Astrocyte (in vitro differentiated cells and primary cell): ENCODE measurements around the gene PSMC3IP.

Source experiments
- EZH2 ChIP-seq: IDR thresholded peaks from 2 replicates; pipeline ENCODE4 v1.6.1; 2012; ENCODE audit warnings: mild to moderate bottlenecking, low read length, inconsistent platforms; ENCODE audit not compliant: insufficient read depth
- TF ChIP-seq, protein P1 (sequence below): IDR thresholded peaks from 2 replicates; pipeline ENCODE4 v1.5.1; 2011; ENCODE audit warnings: low read depth, mild to moderate bottlenecking, inconsistent platforms, low read length, moderate library complexity; ENCODE audit not compliant: insufficient read depth

- no peak for TF ChIP-seq EZH2
- TF ChIP-seq, protein P1, sequence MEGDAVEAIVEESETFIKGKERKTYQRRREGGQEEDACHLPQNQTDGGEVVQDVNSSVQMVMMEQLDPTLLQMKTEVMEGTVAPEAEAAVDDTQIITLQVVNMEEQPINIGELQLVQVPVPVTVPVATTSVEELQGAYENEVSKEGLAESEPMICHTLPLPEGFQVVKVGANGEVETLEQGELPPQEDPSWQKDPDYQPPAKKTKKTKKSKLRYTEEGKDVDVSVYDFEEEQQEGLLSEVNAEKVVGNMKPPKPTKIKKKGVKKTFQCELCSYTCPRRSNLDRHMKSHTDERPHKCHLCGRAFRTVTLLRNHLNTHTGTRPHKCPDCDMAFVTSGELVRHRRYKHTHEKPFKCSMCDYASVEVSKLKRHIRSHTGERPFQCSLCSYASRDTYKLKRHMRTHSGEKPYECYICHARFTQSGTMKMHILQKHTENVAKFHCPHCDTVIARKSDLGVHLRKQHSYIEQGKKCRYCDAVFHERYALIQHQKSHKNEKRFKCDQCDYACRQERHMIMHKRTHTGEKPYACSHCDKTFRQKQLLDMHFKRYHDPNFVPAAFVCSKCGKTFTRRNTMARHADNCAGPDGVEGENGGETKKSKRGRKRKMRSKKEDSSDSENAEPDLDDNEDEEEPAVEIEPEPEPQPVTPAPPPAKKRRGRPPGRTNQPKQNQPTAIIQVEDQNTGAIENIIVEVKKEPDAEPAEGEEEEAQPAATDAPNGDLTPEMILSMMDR, result no peak
Observed at GRCh38 chr17:42586514-42587230, 9.1 kb upstream of the PSMC3IP start.
